Measurements from ENCODE around the gene C12orf54. TPM values are rescaled to one million over a fixed set of nuclear protein-coding genes. Genes with fewer than 3 reads are reported as not detected.
"Not testable (repeated sequence)": the region's sequence is repeated elsewhere in the genome, so short reads cannot be mapped to it uniquely, and the experiment has no call there.

C12orf54 gene
- total RNA-seq, 1 donor from 2014 or later = not detected

DNA sequence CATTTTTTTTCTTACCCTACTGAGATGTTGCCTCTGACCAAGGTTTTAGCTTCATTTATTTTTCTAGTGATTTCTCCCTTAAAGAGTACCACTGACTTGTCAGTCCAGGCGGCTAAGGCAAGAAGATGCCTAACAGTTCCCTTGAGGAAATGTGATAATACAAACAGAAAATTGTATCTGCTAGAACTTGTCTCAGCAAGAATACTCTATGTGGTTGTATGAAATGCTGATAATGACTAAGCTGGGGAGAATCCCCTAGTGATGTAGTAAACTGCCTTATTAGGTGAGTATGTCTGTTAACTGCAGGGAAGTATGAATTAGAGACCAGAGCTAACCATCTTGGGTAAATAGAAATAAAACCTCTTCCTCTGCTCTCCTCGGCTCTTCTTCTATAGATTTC, 6.7 kb downstream of the C12orf54 start:
- Histone ChIP-seq H3K27me3 (no peaks in the 10 kb centered on the region), H3K36me3 (no peaks in the 10 kb centered on the region), H3K4me1 (no peaks in the 10 kb centered on the region), H3K79me2 (ENCODE audit: low read depth) (no peaks in the 10 kb centered on the region), H4K20me1 (ENCODE audit: low read depth) (no peaks in the 10 kb centered on the region), H3K27ac (no peak overlapping the region), H3K4me2 (no peak overlapping the region), H2AFZ (replicated peaks) (no peak overlapping the region), H3K4me3 (no peak overlapping the region), H3K9me3 (ENCODE audit: low read depth) (no peaks in the 10 kb centered on the region), H3K9ac (no peak overlapping the region), H3F3A (ENCODE audit: low read depth) (no peaks in the 10 kb centered on the region)
- Mint-ChIP-seq H3K4me3 (no peak overlapping the region), H3K4me1 (no peaks in the 10 kb centered on the region), H3K9me3 (no peaks in the 10 kb centered on the region), H3K36me3 (no peaks in the 10 kb centered on the region), H3K27me3 (ENCODE audit: insufficient read depth, low read depth) (peaks cover 2% of the 10 kb centered on the region), H3K27ac (no peak overlapping the region)
- no peak for DNase-seq (ENCODE audit: low spot score)
- TF ChIP-seq EZH2 (IDR thresholded peaks at IDR 0.05) (no peak), EZH2phosphoT487 (IDR thresholded peaks at IDR 0.05) (no peak)
- TF ChIP-seq, protein P1, sequence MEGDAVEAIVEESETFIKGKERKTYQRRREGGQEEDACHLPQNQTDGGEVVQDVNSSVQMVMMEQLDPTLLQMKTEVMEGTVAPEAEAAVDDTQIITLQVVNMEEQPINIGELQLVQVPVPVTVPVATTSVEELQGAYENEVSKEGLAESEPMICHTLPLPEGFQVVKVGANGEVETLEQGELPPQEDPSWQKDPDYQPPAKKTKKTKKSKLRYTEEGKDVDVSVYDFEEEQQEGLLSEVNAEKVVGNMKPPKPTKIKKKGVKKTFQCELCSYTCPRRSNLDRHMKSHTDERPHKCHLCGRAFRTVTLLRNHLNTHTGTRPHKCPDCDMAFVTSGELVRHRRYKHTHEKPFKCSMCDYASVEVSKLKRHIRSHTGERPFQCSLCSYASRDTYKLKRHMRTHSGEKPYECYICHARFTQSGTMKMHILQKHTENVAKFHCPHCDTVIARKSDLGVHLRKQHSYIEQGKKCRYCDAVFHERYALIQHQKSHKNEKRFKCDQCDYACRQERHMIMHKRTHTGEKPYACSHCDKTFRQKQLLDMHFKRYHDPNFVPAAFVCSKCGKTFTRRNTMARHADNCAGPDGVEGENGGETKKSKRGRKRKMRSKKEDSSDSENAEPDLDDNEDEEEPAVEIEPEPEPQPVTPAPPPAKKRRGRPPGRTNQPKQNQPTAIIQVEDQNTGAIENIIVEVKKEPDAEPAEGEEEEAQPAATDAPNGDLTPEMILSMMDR (IDR thresholded peaks at IDR 0.05) = no peak

DNA sequence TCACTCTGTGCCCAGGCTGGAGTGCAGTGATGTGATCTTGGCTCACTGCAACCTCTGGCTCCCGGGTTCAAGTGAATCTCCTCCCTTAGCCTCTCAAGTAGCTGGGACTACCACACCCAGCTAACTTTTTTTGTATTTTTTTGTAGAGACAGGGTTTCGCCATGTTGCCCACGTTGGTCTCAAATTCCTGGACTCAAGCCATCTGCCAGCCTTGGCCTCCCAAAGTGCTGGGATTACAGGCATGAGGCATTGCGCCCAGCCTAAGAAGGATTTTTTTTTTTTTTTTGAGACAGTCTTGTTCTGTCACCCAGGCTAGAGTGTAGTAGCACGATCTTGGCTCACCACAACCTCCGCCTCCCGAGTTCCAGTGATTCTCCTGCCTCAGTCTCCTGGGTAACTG, 7.2 kb downstream of the C12orf54 start:
- not testable (repeated sequence) for H3K36me3 ChIP-seq; H3K4me1 ChIP-seq; H3K4me1 Mint-ChIP-seq; H3K79me2 ChIP-seq (ENCODE audit: low read depth); H3K4me2 ChIP-seq; H3K27me3 Mint-ChIP-seq (ENCODE audit: insufficient read depth, low read depth); H3F3A ChIP-seq (ENCODE audit: low read depth); H3K9ac ChIP-seq; H3K27ac ChIP-seq; H3K9me3 Mint-ChIP-seq; H3K27ac Mint-ChIP-seq; H3K27me3 ChIP-seq; H4K20me1 ChIP-seq (ENCODE audit: low read depth); H3K9me3 ChIP-seq (ENCODE audit: low read depth); H3K36me3 Mint-ChIP-seq; H3K4me3 ChIP-seq; H3K4me3 Mint-ChIP-seq; DNase-seq (ENCODE audit: low spot score); H2AFZ ChIP-seq (replicated peaks)

DNA sequence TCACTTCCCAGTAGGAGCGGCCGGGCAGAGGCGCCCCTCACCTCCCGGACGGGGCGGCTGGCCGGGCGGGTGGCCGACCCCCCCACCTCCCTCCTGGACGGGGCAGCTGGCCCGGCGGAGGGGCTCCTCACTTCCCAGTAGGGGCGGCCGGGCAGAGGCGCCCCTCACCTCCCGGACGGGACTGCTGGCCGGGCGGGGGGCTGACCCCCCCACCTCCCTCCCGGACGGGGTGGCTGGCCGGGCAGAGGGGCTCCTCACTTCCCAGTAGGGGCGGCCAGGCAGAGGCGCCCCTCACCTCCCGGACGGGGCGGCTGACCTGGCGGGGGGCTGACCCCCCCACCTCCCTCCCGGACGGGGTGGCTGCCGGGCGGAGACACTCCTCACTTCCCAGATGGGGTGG, 18.0 kb downstream of the C12orf54 start:
- H3K4me3 Mint-ChIP-seq; H3K4me3 ChIP-seq; H3K27me3 Mint-ChIP-seq (ENCODE audit: insufficient read depth, low read depth); H3K9me3 ChIP-seq (ENCODE audit: low read depth); H3F3A ChIP-seq (ENCODE audit: low read depth); H3K4me1 ChIP-seq; H2AFZ ChIP-seq (replicated peaks); H3K27me3 ChIP-seq; H3K27ac ChIP-seq; H3K79me2 ChIP-seq (ENCODE audit: low read depth); H3K4me2 ChIP-seq; H3K36me3 Mint-ChIP-seq; H3K27ac Mint-ChIP-seq; H3K4me1 Mint-ChIP-seq; H4K20me1 ChIP-seq (ENCODE audit: low read depth); H3K9ac ChIP-seq; H3K9me3 Mint-ChIP-seq; DNase-seq (ENCODE audit: low spot score); H3K36me3 ChIP-seq: not testable (repeated sequence)

DNA sequence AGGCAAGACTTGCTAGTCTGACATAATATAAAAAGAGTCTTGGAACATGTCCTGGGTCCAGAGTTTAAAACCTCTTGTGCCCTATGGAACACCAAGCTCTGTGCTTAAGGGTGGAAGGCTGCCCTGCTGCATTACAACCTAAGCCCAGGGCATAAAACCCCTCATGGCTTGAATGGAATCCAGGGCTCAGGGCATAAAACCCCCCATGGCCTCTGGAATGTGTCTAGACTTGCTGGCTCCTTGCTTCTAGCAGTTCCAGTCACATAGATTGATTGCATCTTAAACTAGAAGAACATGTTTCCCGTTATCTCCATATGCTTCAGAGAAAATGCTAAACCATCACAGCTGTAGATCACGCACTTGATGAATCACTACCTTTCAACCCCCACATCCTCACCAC, 24.5 kb downstream of the C12orf54 start:
- not testable (repeated sequence) for H3K9ac ChIP-seq; H3K27ac ChIP-seq; H3K4me3 Mint-ChIP-seq; H3K27me3 Mint-ChIP-seq (ENCODE audit: insufficient read depth, low read depth); H3K27ac Mint-ChIP-seq; H3K4me3 ChIP-seq; H2AFZ ChIP-seq (replicated peaks); H3K9me3 ChIP-seq (ENCODE audit: low read depth); H3K36me3 Mint-ChIP-seq; H3F3A ChIP-seq (ENCODE audit: low read depth); H3K36me3 ChIP-seq; H3K4me2 ChIP-seq; H3K79me2 ChIP-seq (ENCODE audit: low read depth); H3K4me1 ChIP-seq; H4K20me1 ChIP-seq (ENCODE audit: low read depth); H3K27me3 ChIP-seq; H3K4me1 Mint-ChIP-seq; DNase-seq (ENCODE audit: low spot score)
- peaks cover 14% of the 10 kb centered on the region for H3K9me3 Mint-ChIP-seq

DNA sequence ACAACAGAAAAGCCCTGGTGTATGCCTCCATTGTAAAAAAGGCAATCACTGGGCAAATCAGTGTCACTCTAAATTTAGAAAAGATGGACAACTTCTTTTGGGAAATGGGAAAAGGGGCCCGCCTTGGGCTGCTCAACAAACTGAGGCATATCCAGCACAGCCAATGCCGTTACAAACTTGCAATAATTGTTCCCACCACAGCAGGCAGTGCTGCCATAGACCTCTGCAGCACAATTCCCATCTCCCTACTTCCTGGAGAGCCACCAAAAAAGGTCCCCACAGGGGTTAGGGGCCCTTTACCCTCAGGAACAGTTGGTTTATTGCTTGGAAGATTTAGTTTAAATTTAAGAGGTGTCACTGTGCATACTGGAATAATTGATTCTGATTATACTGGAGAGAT, 26.7 kb downstream of the C12orf54 start:
- no peaks in the 10 kb centered on the region for H3F3A ChIP-seq (ENCODE audit: low read depth)
- no peak overlapping the region for H3K27ac ChIP-seq
- no peak overlapping the region for H3K4me3 ChIP-seq
- no peaks in the 10 kb centered on the region for H3K36me3 ChIP-seq
- no peaks in the 10 kb centered on the region for H3K36me3 Mint-ChIP-seq
- TF ChIP-seq, protein P1 (IDR thresholded peaks at IDR 0.05) = no peak
- TF ChIP-seq EZH2 (IDR thresholded peaks at IDR 0.05) (no peak), EZH2phosphoT487 (IDR thresholded peaks at IDR 0.05) (no peak)
- H2AFZ ChIP-seq (replicated peaks) = no peak overlapping the region
- peaks cover 8% of the 10 kb centered on the region for H3K9me3 ChIP-seq (ENCODE audit: low read depth)
- H3K4me1 Mint-ChIP-seq = peaks cover 2% of the 10 kb centered on the region
- no peaks in the 10 kb centered on the region for H3K4me1 ChIP-seq
- no peak for DNase-seq (ENCODE audit: low spot score)
- H3K9ac ChIP-seq = no peak overlapping the region
- no peaks in the 10 kb centered on the region for H3K27me3 Mint-ChIP-seq (ENCODE audit: insufficient read depth, low read depth)
- H3K79me2 ChIP-seq (ENCODE audit: low read depth) = no peaks in the 10 kb centered on the region
- H4K20me1 ChIP-seq (ENCODE audit: low read depth) = no peaks in the 10 kb centered on the region
- no peak overlapping the region for H3K4me2 ChIP-seq
- H3K4me3 Mint-ChIP-seq = no peak overlapping the region
- peaks cover 14% of the 10 kb centered on the region for H3K9me3 Mint-ChIP-seq
- H3K27me3 ChIP-seq = no peaks in the 10 kb centered on the region
- H3K27ac Mint-ChIP-seq = no peak overlapping the region
